GM12878 (cell line): ENCODE measurements around the gene TDRD9.

Experiments used
- BCL11A ChIP-seq: IDR thresholded peaks from 2 replicates; pipeline ENCODE4 v1.6.1; 2011; ENCODE audit warnings: low read depth, low read length
- CEBPB ChIP-seq, 2 experiments: fragments of 150-350 bp in 1 of 2; IDR thresholded peaks; 2 replicates each; pipeline ENCODE4 v1.6.1; 2012 to 2014; ENCODE audit warnings: low read depth in 2 of 2, low read length in 2 of 2, borderline replicate concordance in 1 of 2, inconsistent platforms in 1 of 2
- EP300 ChIP-seq, 2 experiments: fragments of 150-350 bp in 1 of 2; IDR thresholded peaks; 2 replicates each; pipeline ENCODE4 v1.6.1; 2011 to 2012; ENCODE audit warnings: low read depth in 2 of 2, low read length in 2 of 2, borderline replicate concordance in 1 of 2, improper control_type of control experiment in 1 of 2, inconsistent platforms in 1 of 2; ENCODE audit not compliant: control insufficient read depth in 1 of 2
- HDAC2 ChIP-seq: fragments of 200-600 bp; sonication (generic); IDR thresholded peaks from 2 replicates; pipeline ENCODE4 v1.6.1; 2017
- JUND ChIP-seq: IDR thresholded peaks from 2 replicates; pipeline ENCODE4 v1.6.1; 2012; ENCODE audit warnings: low read depth, mild to moderate bottlenecking, low read length, improper control_type of control experiment, moderate library complexity
- MEF2B ChIP-seq: fragments of 450-650 bp; IDR thresholded peaks from 2 replicates; pipeline ENCODE4 v1.6.1; 2018; ENCODE audit warnings: mild to moderate bottlenecking, moderate library complexity; ENCODE audit not compliant: partially characterized antibody, poor library complexity, severe bottlenecking
- NFIC ChIP-seq: IDR thresholded peaks from 2 replicates; pipeline ENCODE4 v1.6.1; 2012; ENCODE audit warnings: low read depth, mild to moderate bottlenecking, inconsistent platforms, low read length, moderate library complexity
- PBX3 ChIP-seq: IDR thresholded peaks from 2 replicates; pipeline ENCODE4 v1.6.1; 2011; ENCODE audit warnings: mild to moderate bottlenecking, low read depth, low read length, moderate library complexity; ENCODE audit not compliant: insufficient replicate concordance
- POLR2A ChIP-seq: IDR thresholded peaks from 2 replicates; pipeline ENCODE4 v1.6.1; 2011; ENCODE audit warnings: low read depth, mild to moderate bottlenecking, low read length
- POLR2AphosphoS5 ChIP-seq: IDR thresholded peaks from 2 replicates; pipeline ENCODE4 v1.6.1; 2011; ENCODE audit warnings: mild to moderate bottlenecking, low read length, inconsistent platforms
- SIX5 ChIP-seq: IDR thresholded peaks from 2 replicates; pipeline ENCODE4 v1.6.1; 2011; ENCODE audit warnings: mild to moderate bottlenecking, low read depth, low read length, moderate library complexity; ENCODE audit not compliant: severe bottlenecking
- SMC3 ChIP-seq: IDR thresholded peaks from 2 replicates; pipeline ENCODE4 v1.6.1; 2011; ENCODE audit warnings: low read length, improper control_type of control experiment, borderline replicate concordance
- TF ChIP-seq, protein P1 (sequence below), 3 experiments: IDR thresholded peaks in 2 of 3; conservative IDR thresholded peaks in 1 of 3; 2 replicates each; pipeline ENCODE4 v1.5.1; 2011; ENCODE audit warnings: low read depth in 3 of 3, low read length in 3 of 3, mild to moderate bottlenecking in 3 of 3, control low read depth in 2 of 3, moderate library complexity in 2 of 3, inconsistent platforms in 1 of 3, mixed read lengths in 1 of 3; ENCODE audit not compliant: control insufficient read depth in 2 of 3, insufficient read depth in 1 of 3; ENCODE audit errors: extremely low read depth in 1 of 3
- TF ChIP-seq, protein P2 (sequence below): fragments of 450-650 bp; IDR thresholded peaks from 2 replicates; pipeline ENCODE4 v1.6.1; 2014; ENCODE audit warnings: mild to moderate bottlenecking

DNA sequence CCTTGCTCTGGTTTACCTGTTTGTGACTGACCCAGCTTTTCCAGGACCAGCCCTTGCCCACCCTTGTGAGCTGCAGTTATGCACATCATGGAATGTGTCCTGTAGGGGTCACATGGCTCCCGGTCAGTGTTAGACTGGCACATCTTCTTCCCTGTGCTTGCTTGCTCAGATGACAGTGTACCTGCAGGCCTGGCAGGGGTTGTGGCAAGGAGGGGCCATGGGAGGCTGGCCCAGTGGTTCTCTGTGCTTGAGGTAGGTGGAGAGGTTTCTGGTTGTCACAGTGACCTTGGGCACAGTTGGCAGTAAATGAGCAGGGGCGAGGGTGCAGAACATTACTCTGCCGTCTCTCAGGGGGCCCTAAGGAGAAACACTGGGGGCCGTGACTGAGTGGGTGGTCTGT lies 41.7 kb downstream of the TDRD9 start:
- TF ChIP-seq SMC3, result no peak
- TF ChIP-seq, protein P1, sequence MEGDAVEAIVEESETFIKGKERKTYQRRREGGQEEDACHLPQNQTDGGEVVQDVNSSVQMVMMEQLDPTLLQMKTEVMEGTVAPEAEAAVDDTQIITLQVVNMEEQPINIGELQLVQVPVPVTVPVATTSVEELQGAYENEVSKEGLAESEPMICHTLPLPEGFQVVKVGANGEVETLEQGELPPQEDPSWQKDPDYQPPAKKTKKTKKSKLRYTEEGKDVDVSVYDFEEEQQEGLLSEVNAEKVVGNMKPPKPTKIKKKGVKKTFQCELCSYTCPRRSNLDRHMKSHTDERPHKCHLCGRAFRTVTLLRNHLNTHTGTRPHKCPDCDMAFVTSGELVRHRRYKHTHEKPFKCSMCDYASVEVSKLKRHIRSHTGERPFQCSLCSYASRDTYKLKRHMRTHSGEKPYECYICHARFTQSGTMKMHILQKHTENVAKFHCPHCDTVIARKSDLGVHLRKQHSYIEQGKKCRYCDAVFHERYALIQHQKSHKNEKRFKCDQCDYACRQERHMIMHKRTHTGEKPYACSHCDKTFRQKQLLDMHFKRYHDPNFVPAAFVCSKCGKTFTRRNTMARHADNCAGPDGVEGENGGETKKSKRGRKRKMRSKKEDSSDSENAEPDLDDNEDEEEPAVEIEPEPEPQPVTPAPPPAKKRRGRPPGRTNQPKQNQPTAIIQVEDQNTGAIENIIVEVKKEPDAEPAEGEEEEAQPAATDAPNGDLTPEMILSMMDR (IDR thresholded peaks at IDR 0.05 in 2 of 3, conservative IDR thresholded peaks at IDR 0.05 in 1 of 3; ENCODE audit: control insufficient read depth in 2 of 3, extremely low read depth in 1 of 3, insufficient read depth in 1 of 3, low read depth in 3 of 3, low read length in 3 of 3), result no peak
- TF ChIP-seq NFIC, result no peak
- no peak for TF ChIP-seq MEF2B
- no peak for TF ChIP-seq BCL11A
- no peak for TF ChIP-seq HDAC2
- TF ChIP-seq CEBPB (IDR thresholded peaks at IDR 0.05; ENCODE audit: borderline replicate concordance in 1 of 2, low read depth in 2 of 2, low read length in 2 of 2), result no peak
- TF ChIP-seq, protein P2, sequence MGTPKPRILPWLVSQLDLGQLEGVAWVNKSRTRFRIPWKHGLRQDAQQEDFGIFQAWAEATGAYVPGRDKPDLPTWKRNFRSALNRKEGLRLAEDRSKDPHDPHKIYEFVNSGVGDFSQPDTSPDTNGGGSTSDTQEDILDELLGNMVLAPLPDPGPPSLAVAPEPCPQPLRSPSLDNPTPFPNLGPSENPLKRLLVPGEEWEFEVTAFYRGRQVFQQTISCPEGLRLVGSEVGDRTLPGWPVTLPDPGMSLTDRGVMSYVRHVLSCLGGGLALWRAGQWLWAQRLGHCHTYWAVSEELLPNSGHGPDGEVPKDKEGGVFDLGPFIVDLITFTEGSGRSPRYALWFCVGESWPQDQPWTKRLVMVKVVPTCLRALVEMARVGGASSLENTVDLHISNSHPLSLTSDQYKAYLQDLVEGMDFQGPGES, result no peak
- TF ChIP-seq EP300 (IDR thresholded peaks at IDR 0.05; ENCODE audit: borderline replicate concordance in 1 of 2, control insufficient read depth in 1 of 2, low read depth in 2 of 2, low read length in 2 of 2), result no peak
- no peak for TF ChIP-seq JUND
- TF ChIP-seq POLR2AphosphoS5, result no peak
- TF ChIP-seq POLR2A, result no peak
- TF ChIP-seq PBX3, result no peak
- TF ChIP-seq SIX5, result no peak
